Measurements from ENCODE around the gene TMPRSS12.

Gene TMPRSS12

GRCh38 chr12:50922820-50923219 lies 80.1 kb downstream of the TMPRSS12 start:
- Histone ChIP-seq H3K9me3 (ENCODE audit: control insufficient read depth, insufficient read depth, low read length) (peaks cover 4% of the 10 kb centered on the region), H4K20me1 (ENCODE audit: control insufficient read depth, insufficient read depth, low read depth, low read length) (no peaks in the 10 kb centered on the region), H3K79me2 (ENCODE audit: control insufficient read depth, low read length) (no peaks in the 10 kb centered on the region), H3K27me3 (ENCODE audit: control insufficient read depth, low read length) (no peaks in the 10 kb centered on the region), H3K36me3 (ENCODE audit: control insufficient read depth, low read length) (no peaks in the 10 kb centered on the region), H3K9me2 (replicated peaks; ENCODE audit: control insufficient read depth, low read length) (no peaks in the 10 kb centered on the region), H3K4me2 (ENCODE audit: low read length) (peak overlapping the region; percentile 84), H3K27ac (ENCODE audit: low read depth, low read length) (peak overlapping the region; percentile 93; the same call in 1 of the 2 replicates), H3K4me1 (ENCODE audit: control insufficient read depth, low read length) (peaks cover 54% of the 10 kb centered on the region), H3F3A (ENCODE audit: control insufficient read depth, insufficient read depth) (peaks cover 19% of the 10 kb centered on the region), H3K4me3 (ENCODE audit: low read length) (no peak overlapping the region)
- TF ChIP-seq CTCF (IDR thresholded peaks at IDR 0.05; ENCODE audit: low read depth, low read length, poor library complexity, severe bottlenecking) = no peak
- TF ChIP-seq EZH2phosphoT487 (IDR thresholded peaks at IDR 0.05; ENCODE audit: borderline replicate concordance, low read length) = no peak

GRCh38 chr12:50923361-50924130 lies 80.8 kb downstream of the TMPRSS12 start:
- TF ChIP-seq EZH2phosphoT487 (IDR thresholded peaks at IDR 0.05; ENCODE audit: borderline replicate concordance, low read length) (no peak), CTCF (IDR thresholded peaks at IDR 0.05; ENCODE audit: low read depth, low read length, poor library complexity, severe bottlenecking) (no peak)
- Histone ChIP-seq H3K4me2 (ENCODE audit: low read length) (peak overlapping the region; percentile 84), H3K79me2 (ENCODE audit: control insufficient read depth, low read length) (no peaks in the 10 kb centered on the region), H3K4me1 (ENCODE audit: control insufficient read depth, low read length) (peaks cover 62% of the 10 kb centered on the region), H3K9me3 (ENCODE audit: control insufficient read depth, insufficient read depth, low read length) (no peaks in the 10 kb centered on the region), H3K9me2 (replicated peaks; ENCODE audit: control insufficient read depth, low read length) (no peaks in the 10 kb centered on the region), H3F3A (ENCODE audit: control insufficient read depth, insufficient read depth) (peaks cover 19% of the 10 kb centered on the region), H3K27ac (ENCODE audit: low read depth, low read length) (peak overlapping the region; percentile 93), H4K20me1 (ENCODE audit: control insufficient read depth, insufficient read depth, low read depth, low read length) (no peaks in the 10 kb centered on the region), H3K27me3 (ENCODE audit: control insufficient read depth, low read length) (no peaks in the 10 kb centered on the region), H3K36me3 (ENCODE audit: control insufficient read depth, low read length) (no peaks in the 10 kb centered on the region), H3K4me3 (ENCODE audit: low read length) (peak overlapping the region; percentile 70)

GRCh38 chr12:50924131-50924438 lies 81.4 kb downstream of the TMPRSS12 start:
- Histone ChIP-seq H3K4me2 (ENCODE audit: low read length) (peak overlapping the region; percentile 84), H3K4me3 (ENCODE audit: low read length) (peak overlapping the region; percentile 70), H3K79me2 (ENCODE audit: control insufficient read depth, low read length) (no peaks in the 10 kb centered on the region), H3K9me2 (replicated peaks; ENCODE audit: control insufficient read depth, low read length) (no peaks in the 10 kb centered on the region), H3K4me1 (ENCODE audit: control insufficient read depth, low read length) (peaks cover 62% of the 10 kb centered on the region), H3K27me3 (ENCODE audit: control insufficient read depth, low read length) (no peaks in the 10 kb centered on the region), H3K9me3 (ENCODE audit: control insufficient read depth, insufficient read depth, low read length) (no peaks in the 10 kb centered on the region), H4K20me1 (ENCODE audit: control insufficient read depth, insufficient read depth, low read depth, low read length) (no peaks in the 10 kb centered on the region), H3F3A (ENCODE audit: control insufficient read depth, insufficient read depth) (peaks cover 19% of the 10 kb centered on the region), H3K27ac (ENCODE audit: low read depth, low read length) (peak overlapping the region; percentile 93), H3K36me3 (ENCODE audit: control insufficient read depth, low read length) (no peaks in the 10 kb centered on the region)
- TF ChIP-seq EZH2phosphoT487 (IDR thresholded peaks at IDR 0.05; ENCODE audit: borderline replicate concordance, low read length) (no peak), CTCF (IDR thresholded peaks at IDR 0.05; ENCODE audit: low read depth, low read length, poor library complexity, severe bottlenecking) (no peak)

Measured in DOHH2 (cell line).